Adrenal gland (tissue), 5 donors: ENCODE measurements around the gene KIAA1549.

Experiments used
- CTCF ChIP-seq, 6 experiments: fragments of 450-650 bp in 4 of 6; fragments of 200-600 bp in 2 of 6; sonication (generic) in 1 of 6; IDR thresholded peaks; 1 replicate in 5 of 6; 2 replicates in 1 of 6; pipeline versions ENCODE4 v1.5.1 to v1.8.0; 2016 to 2021; ENCODE audit warnings: antibody characterized with exemption in 6 of 6, mild to moderate bottlenecking in 2 of 6, moderate library complexity in 1 of 6
- POLR2A ChIP-seq, 2 donors: fragments of 450-650 bp; IDR thresholded peaks; one replicate each; pipeline ENCODE4 v1.6.1; 2017; ENCODE audit warnings: antibody characterized with exemption in 2 of 2, mild to moderate bottlenecking in 2 of 2, moderate library complexity in 1 of 2
- donor health status: DM: no; HTN: no; CAD: no.

GRCh38 chr7:138963675-138964074, 17.5 kb downstream of the KIAA1549 start:
- TF ChIP-seq CTCF (IDR thresholded peaks at IDR 0.05), result no peak
- TF ChIP-seq POLR2A (IDR thresholded peaks at IDR 0.05), result no peak
